Measurements from ENCODE around the gene CFAP74.

- TF ChIP-seq, protein P1, sequence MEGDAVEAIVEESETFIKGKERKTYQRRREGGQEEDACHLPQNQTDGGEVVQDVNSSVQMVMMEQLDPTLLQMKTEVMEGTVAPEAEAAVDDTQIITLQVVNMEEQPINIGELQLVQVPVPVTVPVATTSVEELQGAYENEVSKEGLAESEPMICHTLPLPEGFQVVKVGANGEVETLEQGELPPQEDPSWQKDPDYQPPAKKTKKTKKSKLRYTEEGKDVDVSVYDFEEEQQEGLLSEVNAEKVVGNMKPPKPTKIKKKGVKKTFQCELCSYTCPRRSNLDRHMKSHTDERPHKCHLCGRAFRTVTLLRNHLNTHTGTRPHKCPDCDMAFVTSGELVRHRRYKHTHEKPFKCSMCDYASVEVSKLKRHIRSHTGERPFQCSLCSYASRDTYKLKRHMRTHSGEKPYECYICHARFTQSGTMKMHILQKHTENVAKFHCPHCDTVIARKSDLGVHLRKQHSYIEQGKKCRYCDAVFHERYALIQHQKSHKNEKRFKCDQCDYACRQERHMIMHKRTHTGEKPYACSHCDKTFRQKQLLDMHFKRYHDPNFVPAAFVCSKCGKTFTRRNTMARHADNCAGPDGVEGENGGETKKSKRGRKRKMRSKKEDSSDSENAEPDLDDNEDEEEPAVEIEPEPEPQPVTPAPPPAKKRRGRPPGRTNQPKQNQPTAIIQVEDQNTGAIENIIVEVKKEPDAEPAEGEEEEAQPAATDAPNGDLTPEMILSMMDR (conservative IDR thresholded peaks at IDR 0.05; ENCODE audit: low read depth, low read length) = no peak
- no peak for TF ChIP-seq EZH2 (IDR thresholded peaks at IDR 0.05; ENCODE audit: borderline replicate concordance, low read depth, low read length, poor library complexity, severe bottlenecking)
Observed at GRCh38 chr1:2047749-2048729, 44.5 kb upstream of the CFAP74 start.
